HG02642 (cell line): ENCODE measurements around the gene GAS2L1.

Experiments
- ATAC-seq: cut with Tn5 transposase; IDR thresholded peaks from one replicate; pipeline ENCODE4 v1.9.1; 2021; ENCODE audit warnings: mild to moderate bottlenecking; ENCODE audit not compliant: unreplicated experiment, poor library complexity

The GAS2L1 gene

DNA sequence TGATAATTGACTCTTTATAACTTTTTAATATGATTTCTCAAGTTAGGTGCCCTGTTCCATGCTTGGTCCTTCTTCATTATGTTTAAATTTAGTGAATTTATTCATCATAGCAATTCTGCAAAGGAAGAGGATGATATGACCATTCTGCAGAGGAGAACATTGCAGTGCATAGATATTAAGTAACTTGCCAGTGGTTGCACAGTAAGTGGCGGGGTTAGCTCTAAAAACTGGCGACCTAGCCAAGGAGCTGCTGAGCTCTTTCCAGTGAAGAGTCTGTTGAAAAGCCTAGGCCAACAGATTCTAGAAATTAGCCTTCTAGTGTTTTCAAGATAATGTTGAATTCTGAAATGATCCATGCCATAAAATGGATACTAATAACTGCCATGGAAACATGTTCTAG is 33.8 kb upstream of the GAS2L1 start:
- no peak for ATAC-seq

DNA sequence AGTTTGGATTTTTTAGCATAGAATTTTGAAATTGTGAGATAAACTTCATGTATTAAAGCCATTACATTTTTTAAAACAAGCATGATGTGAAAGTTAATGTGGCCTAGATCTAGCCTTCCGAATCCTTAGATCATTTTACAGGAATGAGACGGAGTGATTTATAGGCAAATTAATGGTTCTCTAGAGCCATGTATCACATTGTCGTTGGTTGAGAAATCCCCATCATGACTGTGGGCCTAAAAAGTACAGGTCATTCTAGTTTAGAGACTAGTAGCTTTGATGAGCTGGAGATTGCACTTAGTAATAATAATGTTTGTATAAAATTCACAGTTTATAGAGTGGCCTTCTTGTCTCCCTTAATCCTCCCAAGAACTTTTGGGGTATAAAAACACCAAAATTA is 31.3 kb upstream of the GAS2L1 start:
- ATAC-seq = no peak

DNA sequence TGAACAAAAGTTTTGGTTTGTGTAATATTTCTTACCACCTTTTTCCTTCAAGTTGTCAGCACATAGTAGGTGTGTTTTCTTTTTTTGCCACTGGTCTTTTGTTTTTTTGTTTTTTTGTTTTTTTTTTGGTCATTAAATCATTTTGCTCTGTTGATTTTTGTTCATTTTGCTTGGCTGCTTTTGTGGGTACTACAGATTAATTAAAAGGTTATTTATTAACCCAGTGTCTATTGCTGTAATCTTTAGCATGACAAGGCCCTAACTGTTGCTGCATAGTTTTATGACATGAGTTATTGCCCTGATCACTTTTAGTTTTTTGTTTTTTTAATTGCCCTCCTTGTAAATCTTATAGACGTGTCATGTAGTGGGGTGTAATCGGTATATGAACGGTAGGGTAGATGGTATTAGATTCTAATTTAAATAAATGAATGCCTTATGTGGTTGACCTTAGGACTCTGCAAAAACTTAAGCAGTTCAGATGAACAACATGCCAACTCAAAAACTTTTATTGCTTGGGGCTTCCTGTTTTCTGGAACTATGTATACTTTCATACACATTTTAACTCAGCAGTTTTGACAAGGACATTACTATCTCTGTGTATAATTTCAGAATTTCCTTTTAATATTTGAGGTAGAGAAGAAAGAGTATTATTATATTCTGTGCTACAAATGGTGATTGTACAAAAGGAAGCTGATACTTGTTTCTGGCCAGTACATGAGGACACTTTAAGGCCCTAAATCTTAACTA is 30.5 kb upstream of the GAS2L1 start:
- ATAC-seq = no peak

DNA sequence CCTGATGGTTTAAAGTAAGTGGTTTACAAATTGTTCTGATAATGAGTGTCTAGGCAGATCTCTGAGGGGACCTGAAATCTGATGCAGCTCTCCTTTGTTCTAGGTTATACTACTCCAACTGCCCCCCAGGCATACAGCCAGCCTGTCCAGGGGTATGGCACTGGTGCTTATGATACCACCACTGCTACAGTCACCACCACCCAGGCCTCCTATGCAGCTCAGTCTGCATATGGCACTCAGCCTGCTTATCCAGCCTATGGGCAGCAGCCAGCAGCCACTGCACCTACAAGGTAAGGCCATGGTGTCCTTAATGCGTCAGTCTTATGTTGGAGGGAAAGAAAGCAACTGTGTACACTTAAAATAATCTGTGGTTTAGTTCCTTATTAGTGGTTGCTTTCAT is 28.5 kb upstream of the GAS2L1 start:
- ATAC-seq = no peak

- no peak for ATAC-seq
Measured at GRCh38 chr22:29284196-29284595, 22.3 kb upstream of the GAS2L1 start.

DNA sequence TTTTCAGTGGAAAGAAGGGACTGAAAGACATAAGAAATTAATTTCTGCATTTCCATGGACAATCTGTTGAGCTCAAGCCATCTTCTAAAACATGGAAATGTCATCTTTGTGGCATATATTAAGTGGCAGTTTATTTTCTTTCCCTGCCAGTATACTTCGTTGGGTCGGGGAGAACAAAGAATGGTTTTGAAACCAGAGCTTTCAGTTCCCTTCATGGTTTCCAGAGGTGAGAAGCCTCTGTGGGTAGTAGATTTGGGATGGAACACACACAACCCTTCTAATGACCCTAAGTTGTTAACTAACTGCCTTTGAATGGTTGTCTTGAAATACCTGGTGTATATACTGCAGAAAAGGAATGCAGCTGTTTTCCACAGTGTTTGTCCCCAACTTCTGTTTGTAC is 17.6 kb upstream of the GAS2L1 start:
- no peak for ATAC-seq

GRCh38 chr22:29290061-29290460 is 16.4 kb upstream of the GAS2L1 start:
- ATAC-seq = no peak

- no peak for ATAC-seq
Measured at GRCh38 chr22:29291215-29291614, 15.2 kb upstream of the GAS2L1 start.

- no peak for ATAC-seq
Measured at GRCh38 chr22:29292379-29292778, 14.1 kb upstream of the GAS2L1 start.

- ATAC-seq = no peak
Measured at GRCh38 chr22:29298641-29299040, 7.8 kb upstream of the GAS2L1 start.

GRCh38 chr22:29299136-29299900 is 7.1 kb upstream of the GAS2L1 start:
- ATAC-seq = no peak

- no peak for ATAC-seq
Measured at GRCh38 chr22:29300467-29300806, 6.0 kb upstream of the GAS2L1 start.

- ATAC-seq = no peak
Measured at GRCh38 chr22:29300807-29301601, 5.4 kb upstream of the GAS2L1 start.

GRCh38 chr22:29301716-29302401 is 4.6 kb upstream of the GAS2L1 start:
- ATAC-seq = no peak

DNA sequence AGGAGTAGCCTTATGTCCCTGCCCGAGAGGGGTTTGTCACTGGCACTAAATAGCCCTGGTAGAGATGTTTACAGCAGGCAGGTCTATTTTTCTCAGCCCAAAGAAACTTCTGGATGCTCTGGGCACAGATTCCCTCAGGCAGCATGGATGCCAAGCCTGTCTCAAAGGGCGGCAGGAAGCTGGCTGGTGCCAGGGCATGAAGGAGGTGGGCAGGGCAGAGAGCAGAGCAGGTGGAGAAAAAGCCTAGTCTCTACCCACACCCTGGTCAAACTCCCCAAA is 4.1 kb upstream of the GAS2L1 start:
- no peak for ATAC-seq

- no peak for ATAC-seq
Measured at GRCh38 chr22:29302681-29303465, 3.6 kb upstream of the GAS2L1 start.

DNA sequence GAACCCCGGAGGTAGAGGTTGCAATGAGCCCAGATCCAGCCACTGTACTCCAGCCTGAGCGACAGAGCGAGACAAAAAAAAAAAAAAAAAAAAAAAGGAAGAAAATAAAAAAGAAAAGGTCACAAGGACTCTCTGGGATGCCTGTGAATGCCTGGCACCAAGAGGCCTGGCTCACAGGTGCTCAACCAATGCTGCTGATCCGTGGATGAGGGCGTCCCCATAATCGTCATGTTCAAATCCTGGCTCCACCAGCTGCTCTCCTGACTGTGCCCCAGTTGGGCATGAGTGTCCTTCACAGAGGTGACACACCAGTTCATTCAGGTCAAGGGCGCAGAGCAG is 645 bp upstream of the GAS2L1 start:
- no peak for ATAC-seq

GRCh38 chr22:29306835-29307595 is 565 bp downstream of the GAS2L1 start:
- no peak for ATAC-seq

- ATAC-seq = no peak
Measured at GRCh38 chr22:29307596-29308147, 1.2 kb downstream of the GAS2L1 start.
